Kidney epithelial cell (primary cell): ENCODE results near the gene ANO3. TPM values are rescaled to one million over a fixed set of nuclear protein-coding genes. Genes with fewer than 3 reads are reported as not detected.
A peak's percentile ranks its signal among the peaks of the same experiment; 100 is the strongest.
"Not testable (repeated sequence)": the region's sequence is repeated elsewhere in the genome, so short reads cannot be mapped to it uniquely, and the experiment has no call there.

Experiments
- DNase-seq: peaks from one replicate; pipeline ENCODE4 v3.0.0-alpha.2; 2010; ENCODE audit warnings: low read depth
- H3K27me3 ChIP-seq: 2 replicates; pipeline ENCODE4 v1.6.0; 2011; ENCODE audit warnings: low read length; ENCODE audit not compliant: control insufficient read depth, insufficient read depth
- H3K36me3 ChIP-seq: 2 replicates; pipeline ENCODE4 v1.5.1; 2011; ENCODE audit warnings: low read length; ENCODE audit not compliant: control insufficient read depth, insufficient read depth
- H3K4me3 ChIP-seq: 2 replicates; pipeline ENCODE4 v1.5.1; 2011; ENCODE audit warnings: low read depth, mild to moderate bottlenecking, control low read depth, low read length
- CTCF ChIP-seq: IDR thresholded peaks from 2 replicates; pipeline ENCODE4 v1.5.1; 2011; ENCODE audit warnings: mild to moderate bottlenecking, moderate library complexity, low read length, control low read depth, inconsistent platforms; ENCODE audit not compliant: insufficient read depth, poor library complexity, severe bottlenecking
- total RNA-seq: library from RNA; depleted of rRNA; stranded (reverse); fragments of >200 nt; gene quantifications from 2 replicates; pipeline ENCODE4 v1.2.3, GENCODE V29; 2015

ANO3 gene
- total RNA-seq, 1 donor from 2014 or later: not detected

GRCh38 chr11:26297189-26297975 lies 34.5 kb upstream of the ANO3 start:
- peak; percentile 65 for TF ChIP-seq CTCF
- Histone ChIP-seq H3K36me3 (no peaks in the 10 kb centered on the region), H3K27me3 (no peaks in the 10 kb centered on the region), H3K4me3 (no peak overlapping the region)
- peak; percentile 37 for DNase-seq

- H3K36me3 ChIP-seq, DNase-seq, H3K27me3 ChIP-seq, H3K4me3 ChIP-seq: not testable (repeated sequence)
Measured at GRCh38 chr11:26316372-26316771, 15.6 kb upstream of the ANO3 start.

GRCh38 chr11:26319906-26320305 lies 12.0 kb upstream of the ANO3 start:
- Histone ChIP-seq H3K27me3 (no peaks in the 10 kb centered on the region), H3K36me3 (no peaks in the 10 kb centered on the region), H3K4me3 (no peak overlapping the region)
- TF ChIP-seq CTCF: no peak
- DNase-seq: no peak

- TF ChIP-seq CTCF: no peak
- H3K27me3 ChIP-seq: no peaks in the 10 kb centered on the region
- no peaks in the 10 kb centered on the region for H3K36me3 ChIP-seq
- H3K4me3 ChIP-seq: no peak overlapping the region
- no peak for DNase-seq
Measured at GRCh38 chr11:26321516-26321915, 10.4 kb upstream of the ANO3 start.

- Histone ChIP-seq H3K27me3 (no peaks in the 10 kb centered on the region), H3K4me3 (no peak overlapping the region), H3K36me3 (no peaks in the 10 kb centered on the region)
- no peak for DNase-seq
- no peak for TF ChIP-seq CTCF
Measured at GRCh38 chr11:26322335-26323067, 9.4 kb upstream of the ANO3 start.

- Histone ChIP-seq H3K27me3 (no peaks in the 10 kb centered on the region), H3K36me3 (no peaks in the 10 kb centered on the region), H3K4me3 (no peak overlapping the region)
- no peak for DNase-seq
- TF ChIP-seq CTCF: no peak
Measured at GRCh38 chr11:26323837-26324236, 8.1 kb upstream of the ANO3 start.
